ENCODE measurements around the gene NPLOC4. TPM values are rescaled to one million over a fixed set of nuclear protein-coding genes. Genes with fewer than 3 reads are reported as not detected.
"Not testable (repeated sequence)": the region's sequence is repeated elsewhere in the genome, so short reads cannot be mapped to it uniquely, and the experiment has no call there.

Gene NPLOC4
- total and polyA plus RNA-seq, 2 donors (not counting 1 experiment from before 2014, with no cell fraction given) = 70.2 to 101 TPM

DNA sequence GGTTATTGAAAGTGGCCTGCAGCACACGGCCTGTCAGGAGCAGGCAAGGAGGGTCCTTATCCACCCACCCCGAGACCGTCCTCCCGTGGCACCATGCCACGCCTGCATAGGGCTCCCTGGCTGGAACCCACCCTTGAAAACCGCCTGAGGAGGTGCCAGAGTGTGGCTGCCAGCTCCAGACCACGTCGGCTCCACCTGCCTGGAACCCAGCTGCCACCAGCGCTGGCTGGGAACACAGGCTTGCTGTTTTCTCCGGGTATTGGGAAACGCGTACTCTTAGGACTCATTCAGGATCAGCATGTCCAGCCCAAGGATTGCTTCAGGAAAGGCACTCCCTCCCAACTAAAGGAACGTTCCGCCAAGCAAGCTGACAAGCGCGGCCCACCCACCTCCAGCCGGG is 40.0 kb upstream of the NPLOC4 start:
- no peak overlapping the region for H2AFZ ChIP-seq (ENCODE audit: insufficient read depth, low read depth, low read length, poor library complexity, severe bottlenecking)
- Mint-ChIP-seq H3K27me3 (no peaks in the 10 kb centered on the region), H3K9me3 (ENCODE audit: insufficient read depth) (no peaks in the 10 kb centered on the region), H3K4me3 (no peak overlapping the region), H3K27ac (no peak overlapping the region), H3K4me1 (peaks cover 5% of the 10 kb centered on the region)
- H3K27me3 ChIP-seq (replicated peaks in 1 of 4; ENCODE audit: control extremely low read depth in 1 of 4, control insufficient read depth in 3 of 4, insufficient read depth in 4 of 4, low read length in 3 of 4) = no peaks in the 10 kb centered on the region
- peaks cover 0 to 27% of the 10 kb centered on the region in 2 experiments for H3K36me3 ChIP-seq (replicated peaks in 1 of 2; ENCODE audit: control extremely low read depth in 1 of 2, control insufficient read depth in 1 of 2, extremely low read depth in 1 of 2, insufficient read depth in 2 of 2, low read length in 1 of 2)
- TF ChIP-seq, protein P1, sequence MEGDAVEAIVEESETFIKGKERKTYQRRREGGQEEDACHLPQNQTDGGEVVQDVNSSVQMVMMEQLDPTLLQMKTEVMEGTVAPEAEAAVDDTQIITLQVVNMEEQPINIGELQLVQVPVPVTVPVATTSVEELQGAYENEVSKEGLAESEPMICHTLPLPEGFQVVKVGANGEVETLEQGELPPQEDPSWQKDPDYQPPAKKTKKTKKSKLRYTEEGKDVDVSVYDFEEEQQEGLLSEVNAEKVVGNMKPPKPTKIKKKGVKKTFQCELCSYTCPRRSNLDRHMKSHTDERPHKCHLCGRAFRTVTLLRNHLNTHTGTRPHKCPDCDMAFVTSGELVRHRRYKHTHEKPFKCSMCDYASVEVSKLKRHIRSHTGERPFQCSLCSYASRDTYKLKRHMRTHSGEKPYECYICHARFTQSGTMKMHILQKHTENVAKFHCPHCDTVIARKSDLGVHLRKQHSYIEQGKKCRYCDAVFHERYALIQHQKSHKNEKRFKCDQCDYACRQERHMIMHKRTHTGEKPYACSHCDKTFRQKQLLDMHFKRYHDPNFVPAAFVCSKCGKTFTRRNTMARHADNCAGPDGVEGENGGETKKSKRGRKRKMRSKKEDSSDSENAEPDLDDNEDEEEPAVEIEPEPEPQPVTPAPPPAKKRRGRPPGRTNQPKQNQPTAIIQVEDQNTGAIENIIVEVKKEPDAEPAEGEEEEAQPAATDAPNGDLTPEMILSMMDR (IDR thresholded peaks at IDR 0.05) = no peak
- no peak for TF ChIP-seq EZH2 (IDR thresholded peaks at IDR 0.05; ENCODE audit: borderline replicate concordance, insufficient read depth, low read depth, low read length, poor library complexity, severe bottlenecking)
- no peak overlapping the region for H3K4me2 ChIP-seq (replicated peaks; ENCODE audit: low read depth, low read length, poor library complexity, severe bottlenecking)
- no peak overlapping the region for H3K27ac ChIP-seq (ENCODE audit: low read length in 2 of 2)
- no peaks in the 10 kb centered on the region for H3K9me3 ChIP-seq (ENCODE audit: control extremely low read depth in 1 of 3, control insufficient read depth in 2 of 3, insufficient read depth in 1 of 3, low read length in 2 of 3)
- POLR2A ChIA-PET = interaction anchor here (0.6 kb wide), 1 partner anchor 437 kb away, joined by 3 read pairs; no protein-coding TSS in a partner anchor
- 93% methylated on average over 17 of the region's 17 CpGs for WGBS (ENCODE audit: insufficient coverage)
- ATAC-seq (ENCODE audit: low read depth) (no peak), DNase-seq (no peak)
- CTCF ChIA-PET = no interaction called here
- H3K79me2 ChIP-seq (ENCODE audit: control insufficient read depth, insufficient read depth, low read length) = peaks cover 11% of the 10 kb centered on the region
- H3K9ac ChIP-seq (ENCODE audit: low read length) = no peak overlapping the region
- no peaks in the 10 kb centered on the region for H3K4me1 ChIP-seq (ENCODE audit: control insufficient read depth in 2 of 2, insufficient read depth in 2 of 2, low read length in 2 of 2)
- H3K4me3 ChIP-seq (ENCODE audit: control extremely low read depth in 1 of 5, extremely low read depth in 1 of 5, insufficient read depth in 1 of 5, low read depth in 2 of 5, low read length in 4 of 5) = no peak overlapping the region
- H4K20me1 ChIP-seq (ENCODE audit: control insufficient read depth, insufficient read depth, low read length, poor library complexity, severe bottlenecking) = peaks cover 1% of the 10 kb centered on the region
- intact Hi-C loops (cut with micrococcal nuclease) = no loop called here

DNA sequence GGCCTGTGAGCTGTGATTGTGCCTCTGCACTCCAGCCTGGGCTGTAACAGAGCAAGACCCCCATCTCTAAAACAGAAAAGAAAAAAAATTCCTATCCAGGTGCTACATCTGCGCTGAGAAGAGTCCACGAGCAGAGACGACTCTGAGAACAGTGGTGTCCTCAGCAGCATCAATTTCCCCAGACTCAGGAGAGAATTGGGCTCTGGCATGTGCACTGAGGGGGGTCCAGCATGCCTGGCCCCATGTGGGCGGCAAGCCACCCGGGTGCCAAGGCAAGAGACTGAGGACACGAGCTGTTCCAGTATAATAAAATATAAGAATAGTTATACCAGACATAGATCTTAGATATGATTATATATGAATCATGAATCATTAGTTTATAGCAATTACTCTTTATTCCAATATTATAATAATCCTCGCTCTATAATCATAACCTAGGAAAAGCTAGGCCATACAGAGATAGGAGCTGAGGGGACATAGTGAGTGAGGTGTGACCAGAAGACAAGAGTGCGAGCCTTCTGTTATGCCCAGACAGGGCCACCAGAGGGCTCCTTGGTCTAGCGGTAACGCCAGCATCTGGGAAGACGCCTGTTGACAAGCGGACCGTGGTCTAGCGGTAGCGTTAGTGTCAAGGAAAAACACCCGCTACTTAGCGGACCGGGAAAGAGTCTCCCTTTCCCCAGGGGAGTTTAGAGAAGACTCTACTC is 38.8 kb upstream of the NPLOC4 start:
- H3K27ac ChIP-seq (ENCODE audit: low read length in 2 of 2); H3K4me3 ChIP-seq (ENCODE audit: control extremely low read depth in 1 of 5, extremely low read depth in 1 of 5, insufficient read depth in 1 of 5, low read depth in 2 of 5, low read length in 4 of 5); H3K79me2 ChIP-seq (ENCODE audit: control insufficient read depth, insufficient read depth, low read length); H3K9me3 Mint-ChIP-seq (ENCODE audit: insufficient read depth); H4K20me1 ChIP-seq (ENCODE audit: control insufficient read depth, insufficient read depth, low read length, poor library complexity, severe bottlenecking); H3K4me2 ChIP-seq (replicated peaks; ENCODE audit: low read depth, low read length, poor library complexity, severe bottlenecking); ATAC-seq (ENCODE audit: low read depth); H3K4me3 Mint-ChIP-seq; H3K4me1 ChIP-seq (ENCODE audit: control insufficient read depth in 2 of 2, insufficient read depth in 2 of 2, low read length in 2 of 2); H3K27me3 Mint-ChIP-seq; H3K9ac ChIP-seq (ENCODE audit: low read length); H2AFZ ChIP-seq (ENCODE audit: insufficient read depth, low read depth, low read length, poor library complexity, severe bottlenecking); intact Hi-C loops (cut with micrococcal nuclease); H3K27me3 ChIP-seq (replicated peaks in 1 of 4; ENCODE audit: control extremely low read depth in 1 of 4, control insufficient read depth in 3 of 4, insufficient read depth in 4 of 4, low read length in 3 of 4); H3K9me3 ChIP-seq (ENCODE audit: control extremely low read depth in 1 of 3, control insufficient read depth in 2 of 3, insufficient read depth in 1 of 3, low read length in 2 of 3); H3K27ac Mint-ChIP-seq; H3K4me1 Mint-ChIP-seq: not testable (repeated sequence)
- CTCF ChIA-PET = interaction anchor here (0.7 to 1.2 kb wide), 3 partner anchors 27 to 133 kb away, joined by 3 read pairs; no protein-coding TSS in a partner anchor
- TF ChIP-seq, protein P1 (IDR thresholded peaks at IDR 0.05) = peak; percentile 72
- peak; percentile 48 for DNase-seq
- H3K36me3 ChIP-seq (replicated peaks in 1 of 2; ENCODE audit: control extremely low read depth in 1 of 2, control insufficient read depth in 1 of 2, extremely low read depth in 1 of 2, insufficient read depth in 2 of 2, low read length in 1 of 2) = peaks cover 0 to 36% of the 10 kb centered on the region in 2 experiments
- WGBS (ENCODE audit: insufficient coverage) = 48% methylated on average over 8 of the region's 18 CpGs
- POLR2A ChIA-PET = interaction anchor here (0.6 kb wide), 1 partner anchor 53 kb away, joined by 5 read pairs; no protein-coding TSS in a partner anchor
